GM13976 (cell line): Measurements from ENCODE around the gene SMYD1.
"Not testable (repeated sequence)": the region's sequence is repeated elsewhere in the genome, so short reads cannot be mapped to it uniquely, and the experiment has no call there.

Experiments used
- DNase-seq: peaks from one replicate; pipeline ENCODE4 v3.0.0; 2012; ENCODE audit warnings: low spot score
- CTCF ChIP-seq: IDR thresholded peaks from 2 replicates; pipeline ENCODE4 v1.5.1; 2012; ENCODE audit warnings: borderline replicate concordance, mild to moderate bottlenecking; ENCODE audit not compliant: insufficient read depth; ENCODE audit errors: extremely low read depth, missing control alignments, control extremely low read depth
- in situ Hi-C: fragments of 300-500 bp; cut with MboI; formaldehyde crosslinking; loops from one replicate; pipeline ENCODE4 v1.12.0; 2022; ENCODE audit warnings: low sequenced_read_pairs, mixed read lengths, inconsistent platforms; ENCODE audit not compliant: unreplicated experiment

The SMYD1 gene

GRCh38 chr2:88028931-88029330 lies 38.7 kb upstream of the SMYD1 start:
- TF ChIP-seq CTCF = no peak
- in situ Hi-C loops = no loop called here
- no peak for DNase-seq

GRCh38 chr2:88032070-88032702 lies 35.4 kb upstream of the SMYD1 start:
- no peak for DNase-seq
- no peak for TF ChIP-seq CTCF
- in situ Hi-C loops = no loop called here

GRCh38 chr2:88036182-88036581 lies 31.4 kb upstream of the SMYD1 start:
- in situ Hi-C loops = no loop called here
- TF ChIP-seq CTCF = no peak
- DNase-seq = no peak

GRCh38 chr2:88036606-88037005 lies 31.0 kb upstream of the SMYD1 start:
- in situ Hi-C loops = no loop called here
- DNase-seq = no peak
- no peak for TF ChIP-seq CTCF

GRCh38 chr2:88038263-88039105 lies 29.1 kb upstream of the SMYD1 start:
- DNase-seq = no peak
- in situ Hi-C loops = no loop called here
- TF ChIP-seq CTCF = no peak

- no peak for TF ChIP-seq CTCF
- no peak for DNase-seq
Observed at GRCh38 chr2:88042476-88042875, 25.1 kb upstream of the SMYD1 start.

GRCh38 chr2:88045561-88045960 lies 22.1 kb upstream of the SMYD1 start:
- in situ Hi-C loops = not testable (repeated sequence)

More at GRCh38 chr2:88042476-88042875, 25.1 kb upstream of the SMYD1 start:
- in situ Hi-C loops = no loop called here

More at GRCh38 chr2:88045561-88045960, 22.1 kb upstream of the SMYD1 start:
- DNase-seq = not testable (repeated sequence)
